Mesenteric fat pad (tissue), 1 donor: ENCODE measurements around the gene CEACAM6. TPM values are rescaled to one million over a fixed set of nuclear protein-coding genes. Genes with fewer than 3 reads are reported as not detected.
"Not testable (repeated sequence)": the region's sequence is repeated elsewhere in the genome, so short reads cannot be mapped to it uniquely, and the experiment has no call there.

Experiments used
- DNase-seq: peaks from one replicate; pipeline ENCODE4 v3.0.0-alpha.2; 2020; ENCODE audit warnings: low spot score
- total RNA-seq: library from RNA; stranded (reverse); fragmentation: NEBNext Ultra II Directional; extraction: Animal tissue kit (Norgen Biotek cat#: 25700); gene quantifications from one replicate; pipeline ENCODE4 v1.2.1, GENCODE V29; 2021
- donor health status: DM: yes; HTN: yes; CAD: no.

Gene CEACAM6
- total RNA-seq, 1 donor from 2014 or later, result 0.22 TPM

DNA sequence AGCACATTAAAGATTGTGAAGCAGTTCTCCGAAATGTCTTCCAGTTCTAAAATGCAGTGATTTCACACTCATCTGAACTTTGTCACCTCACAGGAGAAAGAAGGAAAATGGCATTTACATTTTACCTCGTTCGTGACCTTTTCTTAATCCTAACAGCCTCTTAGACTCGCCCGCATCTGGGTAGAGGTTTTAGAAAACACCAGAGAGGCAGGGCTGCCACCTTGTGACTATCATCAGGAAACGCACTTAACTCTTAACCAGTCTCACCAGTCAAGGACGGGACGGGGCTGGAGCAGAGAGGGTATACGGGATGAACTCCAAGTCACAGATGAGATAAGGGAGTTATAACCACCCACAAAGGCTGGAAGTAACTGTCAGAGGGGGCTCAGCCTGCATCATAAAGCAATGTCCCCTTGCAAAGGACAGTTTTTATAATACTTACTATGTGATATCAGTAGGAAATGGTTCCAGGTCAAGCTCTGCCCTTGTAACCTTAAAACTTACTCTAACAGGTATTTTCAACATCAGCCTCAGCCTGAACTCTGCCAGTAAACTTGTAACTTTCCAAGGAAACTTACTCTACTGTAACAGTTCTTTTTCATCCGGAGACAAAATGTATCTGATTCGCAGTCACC lies 8.6 kb upstream of the CEACAM6 start:
- no peak for DNase-seq

GRCh38 chr19:41748012-41748411 lies 7.3 kb upstream of the CEACAM6 start:
- no peak for DNase-seq

DNA sequence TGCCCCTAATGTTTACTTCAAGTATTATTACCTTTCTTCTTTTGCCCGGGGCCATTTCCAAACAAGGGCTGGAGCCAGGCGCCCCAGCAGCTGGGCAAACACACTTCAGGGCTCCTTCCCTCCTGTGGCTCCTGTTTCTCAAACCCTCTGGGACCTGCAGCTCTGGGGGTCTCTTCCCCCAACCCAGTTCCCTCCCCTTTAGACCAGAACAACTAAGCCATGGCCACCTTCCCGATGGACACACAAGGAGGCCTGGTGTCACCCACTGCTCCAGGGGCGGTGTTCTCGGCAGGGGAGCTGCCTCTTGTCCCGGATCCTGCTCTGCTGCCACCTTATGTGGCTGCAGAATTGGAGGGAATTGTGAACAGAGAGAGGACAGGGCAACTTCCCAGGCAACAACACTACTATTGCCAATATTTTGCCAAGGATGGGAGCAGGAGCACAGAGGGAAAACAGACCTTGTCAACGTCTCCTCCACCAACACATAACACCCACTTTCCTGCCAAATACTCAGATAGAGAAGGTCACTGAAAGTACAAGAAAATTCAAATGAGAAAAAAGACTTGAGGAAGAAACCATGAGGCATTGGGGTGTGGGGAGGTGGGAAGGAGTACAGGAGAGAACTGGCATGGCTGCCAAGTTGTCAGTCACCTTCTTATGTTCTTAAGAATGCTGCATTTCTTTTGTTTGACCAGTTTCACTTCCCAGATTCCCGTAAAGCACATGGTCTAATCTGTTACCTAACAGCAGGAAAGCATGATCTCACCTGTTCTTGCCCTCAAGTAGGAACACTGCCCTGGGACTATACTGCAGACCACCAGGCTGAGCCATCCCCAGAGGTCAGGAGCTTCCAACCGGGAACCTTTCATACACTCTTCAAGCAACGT lies 4.8 kb upstream of the CEACAM6 start:
- DNase-seq, result not testable (repeated sequence)

- DNase-seq, result peak; percentile 92
These were observed 2.2 kb upstream of the CEACAM6 start for GRCh38 chr19:41753159-41753558.

- no peak for DNase-seq
These were observed 1.3 kb upstream of the CEACAM6 start for GRCh38 chr19:41753936-41754529.

DNA sequence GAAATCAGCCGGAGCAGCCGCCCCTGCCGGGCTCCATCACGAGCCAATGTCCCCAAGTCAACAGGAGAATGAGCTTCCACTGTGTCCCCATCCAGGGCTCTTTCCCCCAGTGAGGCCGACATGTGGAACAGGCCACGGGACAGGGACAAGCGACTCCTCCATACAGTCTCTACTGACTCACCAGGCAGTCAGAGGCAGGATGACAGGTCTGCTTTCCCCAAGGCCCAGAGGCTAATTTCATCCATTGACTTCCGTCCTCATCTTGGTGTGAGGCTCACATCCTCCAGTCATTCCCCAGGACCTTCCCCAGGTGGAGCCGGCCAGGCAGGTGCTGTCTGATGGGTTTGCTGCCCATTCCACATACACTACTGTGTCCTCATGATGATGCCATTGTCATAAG lies 3.5 kb downstream of the CEACAM6 start:
- DNase-seq, result no peak

- DNase-seq, result no peak
These were observed 11.8 kb downstream of the CEACAM6 start for GRCh38 chr19:41767115-41767514.

- not testable (repeated sequence) for DNase-seq
These were observed 12.8 kb downstream of the CEACAM6 start for GRCh38 chr19:41768105-41768504.

- no peak for DNase-seq
These were observed 14.3 kb downstream of the CEACAM6 start for GRCh38 chr19:41769608-41770007.

GRCh38 chr19:41771410-41771809 lies 16.1 kb downstream of the CEACAM6 start:
- no peak for DNase-seq

DNA sequence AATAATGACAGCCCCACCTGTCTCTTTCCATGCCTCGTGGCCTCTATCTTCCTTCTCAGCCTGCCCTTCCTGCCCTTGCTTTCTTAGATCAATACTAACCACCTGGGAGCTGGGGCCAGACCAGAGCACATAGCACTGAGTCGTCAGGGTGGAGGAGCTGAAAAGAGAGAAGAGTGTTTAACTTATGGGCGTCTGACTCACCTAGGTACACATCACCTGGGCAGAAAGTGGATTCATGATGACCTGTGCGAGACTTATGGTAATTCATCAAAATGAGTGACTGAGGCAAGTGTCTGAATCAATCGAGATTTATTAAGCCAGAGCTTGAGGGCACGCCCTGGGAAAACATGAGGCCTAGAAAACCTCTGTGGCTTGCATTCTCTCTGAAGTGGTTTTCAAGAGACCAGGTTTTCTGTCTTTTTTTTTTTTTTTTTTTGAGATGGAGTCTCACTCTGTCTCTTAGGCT lies 19.2 kb downstream of the CEACAM6 start:
- DNase-seq, result no peak

- no peak for DNase-seq
These were observed 21.4 kb downstream of the CEACAM6 start for GRCh38 chr19:41776700-41777099.

DNA sequence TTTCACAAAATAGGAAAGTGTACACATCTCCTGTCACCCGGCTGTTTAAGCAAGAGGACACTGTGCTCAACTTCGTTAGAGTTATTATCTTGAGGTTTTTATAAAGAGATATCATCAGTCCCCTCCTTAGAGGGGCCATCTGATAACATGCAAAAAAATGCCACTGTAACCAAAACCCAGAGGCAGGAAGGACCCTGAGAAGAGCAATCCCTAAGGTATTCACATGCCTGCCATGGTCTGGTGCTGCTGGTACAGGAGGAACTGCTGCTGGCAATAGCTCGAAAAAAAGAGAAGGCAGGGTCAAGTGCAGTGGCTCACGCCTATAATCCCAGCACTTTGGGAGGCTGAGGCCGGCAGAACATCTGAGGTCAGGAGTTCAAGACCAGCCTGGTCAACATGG lies 28.3 kb downstream of the CEACAM6 start:
- no peak for DNase-seq

- DNase-seq, result no peak
These were observed 29.0 kb downstream of the CEACAM6 start for GRCh38 chr19:41784312-41784711.

GRCh38 chr19:41784743-41785142 lies 29.4 kb downstream of the CEACAM6 start:
- DNase-seq, result no peak

- DNase-seq, result peak; percentile 87
These were observed 30.3 kb downstream of the CEACAM6 start for GRCh38 chr19:41785653-41786052.

DNA sequence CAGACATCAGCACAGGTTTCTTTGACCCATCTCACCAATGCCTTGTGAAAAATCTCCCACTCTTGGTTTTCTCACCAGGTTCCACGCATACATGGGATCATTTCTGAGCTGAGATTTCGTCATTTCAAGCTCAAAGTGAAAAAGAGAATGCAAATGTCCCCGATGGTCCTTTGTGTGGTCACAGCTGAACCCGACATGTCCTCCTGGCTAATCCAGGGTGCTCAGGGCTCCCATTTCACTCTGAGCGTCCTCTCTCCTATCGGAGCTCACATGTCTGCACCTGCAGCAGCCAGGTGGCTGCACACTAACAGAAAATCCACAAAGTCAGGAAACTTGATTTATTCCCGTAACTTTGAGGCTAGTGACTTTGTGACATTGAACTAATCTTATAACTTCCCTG lies 31.7 kb downstream of the CEACAM6 start:
- DNase-seq, result no peak

DNA sequence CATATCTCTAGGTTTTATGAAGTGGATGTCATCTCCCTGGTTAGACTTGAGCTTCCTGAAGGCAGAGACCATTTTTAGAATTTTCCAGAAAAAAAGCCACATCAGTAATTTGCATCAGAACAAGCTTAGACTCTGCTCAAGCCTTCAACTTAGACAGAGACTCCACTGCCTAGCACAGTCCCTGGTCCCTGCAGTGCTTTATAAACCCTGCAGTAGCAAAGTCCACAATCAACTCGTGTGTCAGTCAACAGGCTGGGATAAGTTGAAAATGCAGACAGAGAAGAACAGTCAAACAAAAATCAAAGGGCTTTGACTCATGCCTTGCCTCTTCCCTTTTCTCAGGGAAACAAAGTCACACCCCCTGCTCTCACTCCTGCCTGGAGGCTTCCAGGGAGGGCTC lies 33.2 kb downstream of the CEACAM6 start:
- DNase-seq, result not testable (repeated sequence)

DNA sequence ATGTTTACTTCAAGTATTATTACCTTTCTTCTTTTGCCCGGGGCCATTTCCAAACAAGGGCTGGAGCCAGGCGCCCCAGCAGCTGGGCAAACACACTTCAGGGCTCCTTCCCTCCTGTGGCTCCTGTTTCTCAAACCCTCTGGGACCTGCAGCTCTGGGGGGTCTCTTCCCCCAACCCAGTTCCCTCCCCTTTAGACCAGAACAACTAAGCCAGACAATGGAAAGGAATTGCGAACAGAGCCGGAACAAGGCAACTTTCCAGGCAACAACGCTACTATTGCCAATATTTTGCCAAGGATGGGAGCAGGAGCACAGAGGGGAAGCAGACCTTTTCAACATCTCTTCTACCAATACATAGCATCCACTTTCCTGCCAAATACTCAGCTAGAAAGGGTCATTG lies 33.7 kb downstream of the CEACAM6 start:
- not testable (repeated sequence) for DNase-seq

DNA sequence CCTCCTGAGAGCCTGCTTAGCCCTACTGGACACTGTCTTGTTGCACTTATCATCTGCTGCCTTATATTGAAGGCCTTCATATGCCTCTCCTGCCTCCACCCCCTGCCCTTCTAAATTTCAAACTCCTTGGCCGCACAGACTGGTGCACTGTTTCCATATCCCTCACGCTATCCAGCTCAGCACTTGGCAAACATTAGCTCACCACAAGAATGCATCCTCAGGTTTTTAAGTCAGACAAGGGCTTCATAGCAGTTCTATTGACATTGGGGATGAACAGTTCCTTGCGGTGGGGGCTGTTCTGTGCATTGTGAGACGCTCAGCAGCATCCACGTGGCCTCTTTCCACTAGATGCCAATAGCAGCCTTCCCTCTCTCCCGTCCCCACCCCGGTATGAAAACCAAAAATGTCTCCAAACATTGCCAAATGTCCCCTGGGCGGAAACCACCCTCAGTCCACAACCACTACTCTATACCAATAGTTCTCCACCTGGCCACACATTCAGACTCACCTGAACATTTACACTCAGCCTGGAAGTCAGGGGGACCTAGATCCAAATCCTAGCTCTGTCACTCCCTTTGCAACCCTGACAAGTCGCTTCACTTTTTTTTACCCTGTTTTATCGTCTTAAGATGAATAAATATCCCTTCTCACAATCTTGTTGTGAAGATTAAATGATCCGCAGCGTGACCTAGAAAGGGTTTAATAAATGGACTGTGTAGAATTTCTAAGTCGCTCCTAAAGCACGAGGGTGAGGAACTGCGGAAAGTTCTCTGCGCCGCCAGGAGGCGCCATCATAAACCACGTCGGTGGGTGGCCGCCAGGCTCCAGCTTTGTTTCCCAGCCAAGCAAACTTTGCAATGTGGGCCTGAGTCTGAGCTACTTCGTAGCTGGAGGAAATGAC lies 37.4 kb downstream of the CEACAM6 start:
- DNase-seq, result no peak

DNA sequence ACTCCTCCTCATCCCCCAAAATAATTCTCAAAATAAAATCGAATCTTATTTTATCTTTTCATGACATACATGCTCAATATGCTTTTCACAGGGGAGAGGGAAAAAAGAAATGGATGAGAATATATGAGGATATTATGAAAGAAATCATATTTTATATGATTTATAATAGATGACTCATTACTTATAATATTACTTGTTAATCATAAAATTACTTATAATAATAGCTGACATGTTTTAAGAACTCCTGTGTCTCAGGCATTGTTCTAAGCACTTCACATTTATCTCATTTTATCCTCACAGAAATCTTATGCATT lies 38.0 kb downstream of the CEACAM6 start:
- DNase-seq, result no peak
